Measurements from ENCODE around the gene PKN2. TPM values are rescaled to one million over a fixed set of nuclear protein-coding genes. Genes with fewer than 3 reads are reported as not detected.

PKN2 gene
- total RNA-seq, 1 experiment from 2014 or later, result 32.5 TPM

- Histone ChIP-seq H4K8ac (replicated peaks; ENCODE audit: insufficient read length, low read depth, low read length) (no peak overlapping the region), H3K23me2 (ENCODE audit: insufficient read length, low read depth, low read length, poor library complexity, severe bottlenecking) (no peaks in the 10 kb centered on the region), H2AK5ac (ENCODE audit: insufficient read length, low read length) (no peak overlapping the region), H3T11ph (ENCODE audit: low read length) (no peak overlapping the region), H3K14ac (ENCODE audit: insufficient read depth, low read length) (no peak overlapping the region), H2AFZ (ENCODE audit: low read length) (no peak overlapping the region), H3K27ac (ENCODE audit: insufficient read length, low read depth, low read length) (no peak overlapping the region), H3K9me3 (ENCODE audit: control insufficient read depth, low read depth, low read length) (no peaks in the 10 kb centered on the region), H3K79me1 (ENCODE audit: insufficient read depth, low read depth, low read length, poor library complexity, severe bottlenecking) (no peaks in the 10 kb centered on the region), H2BK12ac (ENCODE audit: insufficient read length, low read depth, low read length) (no peak overlapping the region), H4K91ac (ENCODE audit: insufficient read length, low read depth, low read length) (no peak overlapping the region), H2BK20ac (ENCODE audit: low read depth, low read length, poor library complexity, severe bottlenecking) (no peak overlapping the region), H2BK5ac (ENCODE audit: insufficient read length, low read length) (no peak overlapping the region), H3K79me2 (ENCODE audit: insufficient read depth, low read length) (no peaks in the 10 kb centered on the region), H4K20me1 (ENCODE audit: control insufficient read depth, insufficient read depth, insufficient read length) (no peaks in the 10 kb centered on the region), H3K4ac (ENCODE audit: low read depth, low read length) (no peak overlapping the region), H4K5ac (ENCODE audit: insufficient read length, low read depth, low read length) (no peak overlapping the region), H2BK120ac (ENCODE audit: low read depth, low read length, poor library complexity, severe bottlenecking) (no peak overlapping the region), H3K23ac (ENCODE audit: insufficient read length, low read depth, low read length) (no peak overlapping the region), H2BK15ac (ENCODE audit: low read depth, low read length) (no peak overlapping the region), H3K9ac (ENCODE audit: extremely low read depth, insufficient read length, low read length) (no peak overlapping the region), H3K18ac (ENCODE audit: insufficient read length, low read depth, low read length) (no peak overlapping the region), H3K27me3 (ENCODE audit: insufficient read depth, low read length) (no peaks in the 10 kb centered on the region), H3K4me1 (ENCODE audit: insufficient read depth, low read length) (no peaks in the 10 kb centered on the region), H3K56ac (ENCODE audit: insufficient read length, low read depth, low read length) (no peak overlapping the region), H3K4me2 (ENCODE audit: insufficient read depth, insufficient read length, low read length) (no peak overlapping the region)
- no peak for DNase-seq
- Mint-ChIP-seq H3K36me3 (ENCODE audit: insufficient read depth in 1 of 3, low read depth in 3 of 3) (peaks cover 18 to 72% (median 50%) of the 10 kb centered on the region in 3 experiments), H3K27ac (no peak overlapping the region), H3K4me1 (0 out of 4 replicates have a peak, but pooled peaks cover 0 to 2% of the 10 kb centered on the region in 2 experiments), H3K27me3 (ENCODE audit: low read depth) (no peaks in the 10 kb centered on the region), H3K9me3 (peaks cover 9 to 13% of the 10 kb centered on the region in 2 experiments; a peak in 4 of 5 replicates), H3K4me3 (no peak overlapping the region)
- WGBS (ENCODE audit: extremely low coverage, insufficient read length, low lambda C conversion rate), result no CpG with 5 or more reads among the region's 5 CpGs
- TF ChIP-seq CTCF (conservative IDR thresholded peaks at IDR 0.05), result no peak
These were observed 119.4 kb downstream of the PKN2 start for GRCh38 chr1:88803444-88803843.
